GM10847 (cell line): ENCODE measurements around the gene CAV3.

ENCODE experiments used
- POLR2A ChIP-seq: IDR thresholded peaks from 2 replicates; pipeline ENCODE4 v1.6.1; 2011; ENCODE audit not compliant: insufficient read length; ENCODE audit errors: extremely low read depth

CAV3 gene

DNA sequence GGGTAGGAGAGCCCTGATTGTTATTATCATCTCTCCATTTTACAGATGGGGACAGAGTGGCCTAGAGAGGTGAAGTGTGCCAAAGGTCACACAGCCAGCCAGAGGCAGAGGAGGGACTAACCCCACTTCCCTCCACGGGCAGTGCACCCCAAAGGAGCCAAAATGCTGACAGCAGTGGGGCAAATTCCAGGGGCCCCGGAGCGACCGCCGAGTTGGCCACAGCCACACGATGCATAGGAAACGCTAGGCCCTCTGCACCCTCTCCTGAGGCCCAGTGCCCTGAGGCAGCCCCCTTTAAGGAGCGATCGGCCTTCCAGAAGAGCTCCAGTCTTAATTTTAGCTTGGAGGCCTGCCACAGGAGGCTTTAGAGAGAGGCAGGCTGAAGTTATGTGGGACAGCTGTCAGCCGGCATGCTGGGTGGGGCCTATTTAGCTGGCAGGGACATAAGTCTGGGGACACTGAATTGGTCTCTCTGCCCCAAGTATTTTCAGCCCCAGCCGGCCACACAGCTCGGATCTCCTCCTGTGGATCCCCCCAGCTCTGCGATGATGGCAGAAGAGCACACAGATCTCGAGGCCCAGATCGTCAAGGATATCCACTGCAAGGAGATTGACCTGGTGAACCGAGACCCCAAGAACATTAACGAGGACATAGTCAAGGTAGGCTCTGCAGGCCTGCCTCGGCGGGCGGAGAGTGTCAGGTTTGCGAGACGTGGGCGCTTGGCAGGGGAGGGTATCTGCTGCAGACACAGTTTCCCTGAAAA lies at the start of gene CAV3:
Gene CAV3 (plus strand): TSS at position 471 of the 763 bp plus-strand sequence. CDS start 75 bp downstream, at position 546.
- TF ChIP-seq POLR2A, result no peak

DNA sequence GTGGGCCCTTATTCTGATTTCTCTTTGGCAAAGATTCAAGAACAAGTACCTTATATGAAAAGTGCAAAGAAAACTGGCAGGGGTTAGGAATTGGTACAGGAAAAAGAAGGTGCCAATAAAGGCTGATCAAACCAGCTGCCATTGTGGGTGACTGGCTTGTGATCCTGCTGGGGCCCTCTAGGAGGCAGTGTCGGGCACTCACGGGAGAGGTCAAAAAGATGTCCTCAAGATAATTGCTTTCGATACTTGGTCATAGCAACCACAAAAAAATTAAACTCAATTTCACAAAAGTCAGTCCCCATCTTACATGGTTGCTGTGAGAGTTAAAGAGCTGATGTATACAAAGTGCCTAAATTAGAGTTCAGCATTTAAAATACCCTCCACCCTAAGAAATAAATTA lies 31.0 kb upstream of the CAV3 start:
- TF ChIP-seq POLR2A, result no peak

DNA sequence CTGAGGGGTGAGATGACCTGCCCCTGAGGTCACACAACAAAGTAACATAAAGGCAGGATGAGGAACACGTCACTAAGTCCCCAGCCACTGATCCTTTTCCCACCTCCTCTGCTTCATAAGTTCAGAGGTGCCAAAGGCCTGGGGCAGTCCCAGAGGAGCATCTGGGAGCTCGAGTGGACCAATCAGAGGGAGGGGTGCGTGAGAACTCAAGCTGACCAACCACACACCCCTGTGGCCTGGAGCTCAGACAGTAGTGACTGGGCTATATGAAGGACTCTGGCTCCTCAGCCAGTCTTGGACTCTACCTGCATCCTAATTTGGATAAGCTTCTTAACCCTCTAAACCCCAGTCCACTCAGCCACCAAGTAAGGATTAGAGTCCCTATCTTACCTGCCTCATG lies 28.0 kb upstream of the CAV3 start:
- no peak for TF ChIP-seq POLR2A

DNA sequence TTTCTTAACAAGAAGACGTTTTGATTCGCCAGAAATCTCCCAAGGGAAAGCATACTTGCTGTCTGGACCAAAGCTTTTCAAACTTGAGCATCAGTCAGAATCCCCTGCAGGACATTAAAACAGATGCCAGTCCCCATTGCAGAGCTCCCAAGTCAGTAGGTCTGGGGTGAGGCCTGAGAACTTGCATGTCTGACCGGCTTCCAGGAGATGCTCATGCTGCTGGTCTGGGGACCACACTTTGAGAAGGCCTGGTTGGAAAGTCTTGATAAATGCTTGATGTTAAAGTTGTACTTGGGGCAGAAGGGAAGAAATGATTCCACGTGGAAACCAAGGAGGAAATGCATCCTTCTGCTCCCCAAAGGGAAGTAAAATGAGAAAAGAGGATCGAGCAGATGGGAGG lies 24.3 kb upstream of the CAV3 start:
- no peak for TF ChIP-seq POLR2A

DNA sequence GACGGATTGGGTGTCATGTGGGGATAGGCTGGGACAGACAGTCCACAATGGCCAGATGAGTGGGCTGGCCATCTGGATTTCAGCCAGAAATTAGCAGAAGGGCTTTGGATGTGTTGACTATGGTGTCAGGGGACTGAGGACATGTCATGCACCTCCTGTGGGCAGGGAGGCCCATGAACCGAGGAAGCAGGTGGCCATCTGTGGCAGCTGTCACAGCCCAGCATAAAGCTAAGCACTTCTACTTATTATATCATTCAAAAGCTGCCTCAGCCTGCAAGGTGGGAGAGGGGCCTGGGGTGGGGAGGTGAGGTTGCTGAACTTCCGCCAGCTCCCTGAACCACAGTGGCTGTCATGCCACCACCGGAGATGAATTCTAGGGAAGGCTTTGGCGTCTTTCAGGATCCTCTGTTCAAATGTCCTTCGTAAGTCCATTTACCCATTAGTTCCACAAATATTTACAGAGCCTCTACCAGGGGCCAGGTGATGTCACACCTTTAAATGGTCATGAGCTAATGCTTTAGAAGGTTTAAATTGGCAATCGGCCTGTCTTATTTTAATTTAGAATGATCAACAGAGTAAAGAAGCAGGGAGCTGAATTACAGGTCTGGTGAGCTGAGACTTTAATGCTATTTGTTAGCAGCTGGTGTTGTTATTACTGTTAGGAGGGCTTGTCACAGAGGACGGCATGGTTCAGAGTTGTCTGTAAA lies 23.6 kb upstream of the CAV3 start:
- no peak for TF ChIP-seq POLR2A

DNA sequence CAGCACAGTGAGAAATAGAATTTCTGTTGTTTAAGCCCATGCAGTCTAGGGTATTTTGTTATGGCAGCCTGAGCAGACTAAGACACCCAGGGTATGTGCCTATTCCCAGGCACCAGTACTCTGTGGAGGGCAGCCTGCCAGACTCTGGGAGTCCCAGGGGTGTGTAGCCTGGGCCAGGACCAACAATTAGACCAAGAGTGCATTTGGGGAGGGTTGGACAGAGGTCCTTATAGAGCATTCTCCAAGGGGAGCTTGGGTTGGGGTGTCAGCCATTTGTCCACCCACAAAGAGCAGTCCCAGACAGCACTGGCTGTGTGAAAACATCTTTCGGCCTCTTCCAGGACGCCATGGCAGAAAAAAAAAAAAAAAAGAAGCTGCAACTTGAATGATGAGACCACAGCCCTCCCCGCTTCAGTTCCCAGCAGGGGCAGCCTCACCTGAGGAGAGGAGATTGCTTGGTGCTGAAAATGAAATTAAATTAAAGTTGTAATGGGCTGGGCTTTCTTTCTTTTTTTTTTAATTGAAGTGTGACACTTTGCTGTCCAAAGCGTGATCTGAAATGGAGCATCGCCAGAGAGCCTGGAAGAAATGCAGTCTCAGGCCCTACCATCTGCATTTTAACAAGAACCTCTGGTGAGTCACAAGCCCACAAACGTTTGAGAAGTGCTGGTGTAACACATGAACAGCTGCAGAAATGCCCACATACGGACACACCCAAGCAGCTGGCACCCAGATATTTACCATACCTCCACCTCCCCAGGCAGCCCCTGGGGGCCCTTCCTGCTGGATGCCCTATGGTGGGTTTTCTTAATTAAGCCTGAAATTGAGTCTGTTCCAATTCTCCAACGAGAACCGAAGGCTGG lies 21.3 kb upstream of the CAV3 start:
- TF ChIP-seq POLR2A, result no peak

DNA sequence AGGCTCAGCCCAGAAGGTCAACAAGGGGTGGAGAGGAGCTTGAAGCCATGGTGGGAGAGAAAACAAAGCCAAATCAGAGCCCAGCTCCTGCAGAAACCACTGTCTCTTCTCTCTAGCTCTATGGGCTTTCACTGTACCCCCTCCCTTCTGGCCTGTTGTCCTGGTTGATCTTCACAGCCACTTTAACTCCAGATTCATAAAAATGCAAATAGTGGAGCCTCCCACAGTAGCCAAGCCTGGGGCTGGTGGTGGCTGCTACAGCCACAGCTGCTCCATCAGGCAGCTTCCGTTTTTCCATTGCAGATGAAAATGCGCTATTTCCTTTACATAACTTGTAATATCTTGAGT lies 20.7 kb upstream of the CAV3 start:
- TF ChIP-seq POLR2A, result no peak

DNA sequence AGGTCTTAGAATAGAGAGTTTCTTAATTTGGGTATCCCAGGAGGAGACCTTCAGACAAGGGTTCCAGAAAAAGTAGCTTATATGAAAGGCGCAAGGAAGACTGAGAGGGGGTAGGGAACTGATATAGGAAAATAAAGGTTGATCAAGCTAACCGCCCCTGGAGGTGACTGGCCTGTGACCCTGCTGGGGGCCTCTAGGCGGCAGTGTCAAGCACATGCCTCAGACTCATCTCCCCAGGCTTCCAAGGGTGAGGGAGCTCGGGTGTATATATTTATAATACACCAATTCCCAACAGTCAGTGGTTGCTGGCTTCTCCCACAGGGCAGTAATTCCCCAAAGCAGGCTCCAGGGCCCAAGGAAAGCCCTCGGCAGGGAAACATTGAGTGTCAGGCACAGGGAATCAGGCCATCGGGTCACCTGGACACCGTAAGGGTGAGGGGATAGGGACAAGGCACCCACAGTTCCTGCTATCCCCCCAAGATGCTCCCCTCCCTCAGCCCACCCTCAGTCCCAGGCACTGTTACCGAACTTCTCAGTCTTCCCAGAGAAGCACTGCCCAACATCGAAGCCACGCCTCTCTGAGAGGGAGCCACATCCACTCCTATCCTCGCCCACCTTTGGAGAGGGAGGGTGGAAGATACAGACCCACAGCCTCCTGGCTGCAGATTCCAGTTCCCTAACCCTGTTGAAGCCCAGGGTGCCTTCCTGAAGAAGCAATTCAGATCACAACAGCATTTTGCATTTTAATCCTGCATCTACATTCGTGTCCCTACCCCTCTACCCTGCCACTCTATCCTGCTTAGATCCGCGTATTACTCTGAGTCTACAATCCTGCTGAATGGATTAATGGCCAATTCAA lies 19.5 kb upstream of the CAV3 start:
- TF ChIP-seq POLR2A, result no peak

DNA sequence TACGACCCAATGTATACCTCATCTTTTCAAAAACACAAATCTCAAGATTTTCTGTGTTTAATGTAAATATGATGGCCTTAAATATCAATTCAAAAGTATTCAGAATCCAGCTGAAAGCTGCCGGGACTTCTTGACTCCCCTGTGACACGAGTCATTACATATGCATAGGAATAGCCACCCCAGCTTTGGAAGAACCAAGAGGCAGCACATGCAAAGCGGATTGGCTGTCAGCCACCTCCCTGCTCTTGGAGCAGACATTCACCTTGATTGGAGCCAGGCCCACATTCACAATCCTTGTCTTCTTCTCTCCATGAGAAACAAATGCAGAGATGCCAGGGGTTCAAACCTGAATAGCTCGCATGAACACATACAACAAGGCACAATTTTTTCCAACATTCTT lies 10.8 kb upstream of the CAV3 start:
- no peak for TF ChIP-seq POLR2A

DNA sequence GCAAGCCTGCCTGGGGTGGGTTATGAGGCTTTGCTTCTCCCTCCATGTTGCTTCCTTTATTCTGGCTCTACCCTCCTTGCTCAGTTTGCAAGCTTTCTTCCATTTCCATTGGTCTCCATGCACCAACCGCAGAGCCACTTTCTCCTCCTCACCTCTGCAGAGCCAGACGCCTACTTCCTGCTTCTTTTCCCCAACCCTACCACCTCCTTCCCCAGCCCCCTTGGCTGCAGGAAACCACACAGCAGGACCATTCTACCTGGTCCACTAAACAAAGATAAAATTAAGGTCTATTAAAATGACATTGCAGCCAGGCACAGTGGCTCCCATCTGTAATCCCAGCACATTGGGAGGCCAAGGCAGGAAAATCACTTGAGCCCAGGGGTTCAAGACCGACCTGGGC lies 10.0 kb upstream of the CAV3 start:
- TF ChIP-seq POLR2A, result no peak

DNA sequence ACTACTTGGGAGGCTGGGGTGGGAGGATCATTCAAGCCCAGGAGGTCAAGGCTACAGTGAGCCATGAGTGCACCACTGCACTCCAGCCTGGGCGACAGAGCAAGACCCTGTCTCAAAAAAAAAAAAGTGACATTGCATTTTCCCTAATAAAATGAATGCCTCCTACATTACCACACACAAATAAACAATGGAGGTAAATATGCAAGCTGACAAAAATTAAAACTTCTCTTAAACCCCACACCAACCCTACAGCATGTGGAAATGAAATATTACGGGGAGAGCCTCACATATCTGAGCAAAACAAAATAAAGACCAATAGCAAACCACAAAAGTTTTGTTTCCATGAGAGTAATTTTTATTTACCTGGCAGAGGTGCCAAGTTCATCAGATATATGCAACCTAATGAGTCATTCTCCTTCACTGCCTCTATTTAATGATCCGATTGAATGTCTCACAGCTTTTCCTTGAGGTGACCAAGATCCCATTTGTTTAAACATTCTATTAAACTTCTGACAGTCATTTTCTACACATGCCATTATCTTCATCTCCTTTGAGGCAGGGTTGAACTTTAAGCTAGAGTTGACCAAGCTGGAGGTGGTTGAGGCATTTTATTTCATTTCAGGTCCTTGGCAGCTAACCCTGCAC lies 9.4 kb upstream of the CAV3 start:
- TF ChIP-seq POLR2A, result no peak

DNA sequence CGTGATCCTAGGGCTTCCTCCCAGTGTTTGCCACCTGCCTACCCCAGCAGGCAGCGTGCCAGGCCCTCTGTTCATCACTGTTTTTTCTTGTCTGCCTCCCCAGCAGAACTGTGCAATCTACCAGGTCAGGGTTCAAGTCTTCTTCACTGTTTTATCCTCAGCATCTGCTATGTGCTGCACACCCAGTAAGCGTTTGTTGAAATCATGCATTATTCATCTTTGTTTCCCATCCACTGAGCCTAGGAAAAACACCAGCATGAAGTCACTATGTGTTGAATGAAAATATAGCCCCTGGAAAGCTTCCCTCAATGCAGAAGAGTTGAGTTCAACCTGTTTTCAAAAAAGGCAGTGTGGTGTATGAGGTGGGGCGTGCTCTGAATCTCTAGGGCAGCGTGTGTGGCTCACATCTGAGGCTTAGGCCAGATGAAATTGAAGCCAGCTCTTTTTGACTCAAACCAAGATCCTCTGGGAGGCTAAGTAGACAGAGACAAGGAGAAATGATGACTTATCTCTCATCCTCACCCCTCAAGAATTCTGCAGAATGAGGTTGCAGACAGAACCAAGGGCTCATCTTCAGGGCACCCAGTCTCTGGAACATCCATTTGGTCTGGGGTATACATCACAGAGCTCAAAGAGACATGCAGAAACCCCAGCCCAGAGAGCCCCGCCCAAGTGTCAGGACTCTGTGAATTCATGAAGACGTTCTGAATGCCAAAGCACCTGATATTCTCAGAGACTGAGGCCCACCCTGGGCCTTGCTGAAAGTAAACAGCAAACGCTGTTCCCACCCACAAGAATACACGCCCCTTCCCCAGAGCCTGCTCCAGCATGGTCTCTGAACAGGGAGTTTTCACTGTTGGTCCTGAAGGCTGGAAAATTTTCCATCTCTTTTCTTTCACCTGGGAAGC lies 5.7 kb upstream of the CAV3 start:
- no peak for TF ChIP-seq POLR2A

DNA sequence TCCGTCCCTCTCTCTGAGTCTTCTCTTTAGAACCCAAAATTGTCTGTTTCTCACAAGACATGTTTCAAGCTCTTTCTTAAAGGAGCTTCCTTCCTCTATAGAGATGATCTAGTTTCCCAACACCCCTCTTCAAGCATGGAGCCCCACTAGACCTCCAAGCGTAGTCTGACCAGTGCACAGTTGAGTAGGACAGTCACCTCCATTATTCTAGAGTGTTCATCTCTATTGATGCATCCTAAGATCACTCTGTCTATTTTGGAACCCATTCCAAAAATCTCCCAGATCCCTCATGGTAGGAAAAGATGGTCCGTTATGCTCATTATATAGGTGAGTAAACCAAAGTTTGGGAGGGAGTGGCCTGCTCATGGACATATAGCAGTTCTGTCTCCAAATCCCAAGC lies 4.1 kb upstream of the CAV3 start:
- TF ChIP-seq POLR2A, result no peak
